Osteoblast (primary cell): ENCODE data around the gene SDR39U1. TPM values are rescaled to one million over a fixed set of nuclear protein-coding genes. Genes with fewer than 3 reads are reported as not detected.

Experiments used
- DNase-seq: peaks from one replicate; pipeline ENCODE4 v3.0.0; 2011; ENCODE audit warnings: low spot score, mixed read lengths; ENCODE audit not compliant: insufficient read length; ENCODE audit errors: missing footprints
- H2AFZ ChIP-seq: 2 replicates; pipeline ENCODE4 v1.6.0; 2011; ENCODE audit warnings: mild to moderate bottlenecking, low read length
- H3K27ac ChIP-seq: 2 replicates; pipeline ENCODE4 v1.5.1; 2011; ENCODE audit warnings: mild to moderate bottlenecking, low read depth, low read length, moderate library complexity
- H3K27me3 ChIP-seq: 2 replicates; pipeline ENCODE4 v1.6.0; 2012; ENCODE audit warnings: mild to moderate bottlenecking, control low read depth, inconsistent platforms, low read length, moderate library complexity; ENCODE audit not compliant: insufficient read depth
- H3K36me3 ChIP-seq: 2 replicates; pipeline ENCODE4 v1.5.1; 2011; ENCODE audit warnings: mild to moderate bottlenecking, low read length, control low read depth, moderate library complexity; ENCODE audit not compliant: insufficient read depth
- H3K4me1 ChIP-seq: 2 replicates; pipeline ENCODE4 v1.5.1; 2011; ENCODE audit warnings: mild to moderate bottlenecking, low read length, control low read depth, moderate library complexity; ENCODE audit not compliant: insufficient read depth
- H3K4me2 ChIP-seq: 2 replicates; pipeline ENCODE4 v1.6.0; 2011; ENCODE audit warnings: mild to moderate bottlenecking, low read length; ENCODE audit not compliant: insufficient read depth
- H3K4me3 ChIP-seq: fragments of 200-600 bp; sonication (generic); 3 replicates; pipeline ENCODE4 v1.5.1; 2012; ENCODE audit warnings: mild to moderate bottlenecking, low read length, inconsistent platforms; ENCODE audit not compliant: insufficient read depth
- H3K79me2 ChIP-seq: 2 replicates; pipeline ENCODE4 v1.6.0; 2012; ENCODE audit warnings: mild to moderate bottlenecking, low read length, control low read depth, inconsistent platforms; ENCODE audit not compliant: insufficient read depth
- H3K9me3 ChIP-seq: 2 replicates; pipeline ENCODE4 v1.5.1; 2011; ENCODE audit warnings: low read depth, low read length, control low read depth
- H4K20me1 ChIP-seq: 2 replicates; pipeline ENCODE4 v1.6.0; 2012; ENCODE audit warnings: mild to moderate bottlenecking, low read length, control low read depth; ENCODE audit not compliant: insufficient read depth
- total RNA-seq: library from RNA; depleted of rRNA; stranded (reverse); fragments of >200 nt; gene quantifications from 2 replicates; pipeline ENCODE4 v1.2.3, GENCODE V29; 2012
- TF ChIP-seq, protein P1 (sequence below): IDR thresholded peaks from 2 replicates; pipeline ENCODE4 v1.5.1; 2011; ENCODE audit warnings: mild to moderate bottlenecking, low read depth, low read length, moderate library complexity; ENCODE audit errors: extremely low read depth

The SDR39U1 gene
- total RNA-seq, 1 donor, result 11.6 TPM

DNA sequence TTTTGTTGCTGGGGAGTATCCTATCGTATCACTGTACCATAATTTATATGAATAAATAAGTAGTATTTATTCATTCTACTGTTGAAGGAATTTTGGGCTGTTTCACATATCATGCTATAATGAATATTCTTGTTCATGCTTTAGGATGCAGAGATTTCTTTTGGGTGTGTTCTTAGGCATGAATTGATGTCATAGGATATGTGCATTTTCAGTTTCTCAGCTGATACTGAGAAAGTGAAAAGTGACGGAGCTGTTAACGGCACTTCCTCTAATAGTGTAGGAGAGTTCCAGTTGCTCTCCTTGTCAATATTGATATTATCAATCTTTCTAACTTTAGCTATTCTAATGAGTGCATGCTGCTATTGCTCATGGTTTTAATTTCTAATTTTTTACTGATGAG, 23.2 kb upstream of the SDR39U1 start:
- Histone ChIP-seq H2AFZ (no peak overlapping the region), H3K27me3 (no peaks in the 10 kb centered on the region), H3K9me3 (no peaks in the 10 kb centered on the region), H3K27ac (no peak overlapping the region), H3K36me3 (no peaks in the 10 kb centered on the region), H3K4me1 (no peaks in the 10 kb centered on the region), H3K4me3 (no peak overlapping the region), H3K79me2 (no peaks in the 10 kb centered on the region), H4K20me1 (no peaks in the 10 kb centered on the region), H3K4me2 (no peak overlapping the region)
- no peak for DNase-seq
- TF ChIP-seq, protein P1, sequence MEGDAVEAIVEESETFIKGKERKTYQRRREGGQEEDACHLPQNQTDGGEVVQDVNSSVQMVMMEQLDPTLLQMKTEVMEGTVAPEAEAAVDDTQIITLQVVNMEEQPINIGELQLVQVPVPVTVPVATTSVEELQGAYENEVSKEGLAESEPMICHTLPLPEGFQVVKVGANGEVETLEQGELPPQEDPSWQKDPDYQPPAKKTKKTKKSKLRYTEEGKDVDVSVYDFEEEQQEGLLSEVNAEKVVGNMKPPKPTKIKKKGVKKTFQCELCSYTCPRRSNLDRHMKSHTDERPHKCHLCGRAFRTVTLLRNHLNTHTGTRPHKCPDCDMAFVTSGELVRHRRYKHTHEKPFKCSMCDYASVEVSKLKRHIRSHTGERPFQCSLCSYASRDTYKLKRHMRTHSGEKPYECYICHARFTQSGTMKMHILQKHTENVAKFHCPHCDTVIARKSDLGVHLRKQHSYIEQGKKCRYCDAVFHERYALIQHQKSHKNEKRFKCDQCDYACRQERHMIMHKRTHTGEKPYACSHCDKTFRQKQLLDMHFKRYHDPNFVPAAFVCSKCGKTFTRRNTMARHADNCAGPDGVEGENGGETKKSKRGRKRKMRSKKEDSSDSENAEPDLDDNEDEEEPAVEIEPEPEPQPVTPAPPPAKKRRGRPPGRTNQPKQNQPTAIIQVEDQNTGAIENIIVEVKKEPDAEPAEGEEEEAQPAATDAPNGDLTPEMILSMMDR, result no peak

- H3K79me2 ChIP-seq, result no peaks in the 10 kb centered on the region
- H3K4me2 ChIP-seq, result no peak overlapping the region
- no peak overlapping the region for H3K4me3 ChIP-seq
- no peak overlapping the region for H2AFZ ChIP-seq
- H3K9me3 ChIP-seq, result no peaks in the 10 kb centered on the region
- no peaks in the 10 kb centered on the region for H3K27me3 ChIP-seq
- TF ChIP-seq, protein P1, result no peak
- H4K20me1 ChIP-seq, result no peaks in the 10 kb centered on the region
- no peaks in the 10 kb centered on the region for H3K36me3 ChIP-seq
- no peak for DNase-seq
- no peaks in the 10 kb centered on the region for H3K4me1 ChIP-seq
- no peak overlapping the region for H3K27ac ChIP-seq
These were observed 22.8 kb upstream of the SDR39U1 start for GRCh38 chr14:24465368-24465767.

DNA sequence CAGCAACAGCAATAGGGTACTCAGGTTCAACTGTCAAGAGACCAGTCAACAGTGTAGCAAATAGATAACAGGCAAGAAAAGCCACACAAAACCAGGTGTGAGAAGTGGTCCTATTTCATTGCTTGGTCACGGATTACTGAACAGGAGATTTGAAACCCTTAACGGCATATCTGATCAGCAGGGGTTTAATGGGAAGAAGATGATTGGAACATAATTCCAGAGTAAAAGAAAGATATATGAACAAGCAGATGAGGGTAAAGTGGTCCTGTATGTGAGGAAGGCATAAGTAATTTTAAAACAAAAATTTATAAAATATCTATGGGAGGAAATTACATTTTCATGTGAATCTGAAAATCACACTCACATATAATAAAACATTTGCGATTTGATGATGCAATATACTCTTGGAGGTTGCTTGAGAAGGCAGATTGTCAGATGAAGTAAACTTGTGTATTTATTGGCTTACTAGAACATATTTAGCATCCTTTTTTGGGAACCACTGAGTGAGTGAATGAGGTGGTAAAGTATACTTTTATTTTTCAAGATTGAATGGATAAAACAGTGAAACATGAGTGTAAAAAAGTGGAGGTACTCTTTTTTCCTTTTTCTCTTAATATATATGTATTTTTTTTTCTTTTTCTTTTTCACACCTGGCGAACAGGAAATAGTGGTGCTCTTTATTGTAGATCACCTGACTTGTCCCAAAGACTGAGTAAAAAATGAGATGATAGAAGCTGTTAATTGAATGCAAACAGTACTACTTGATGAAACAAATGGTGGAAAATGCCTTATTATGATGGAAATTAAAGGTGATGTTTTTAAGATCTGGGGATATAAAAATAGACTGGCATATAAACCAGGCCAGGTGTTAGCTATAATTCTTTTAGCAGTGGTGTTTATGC, 21.6 kb upstream of the SDR39U1 start:
- Histone ChIP-seq H3K27ac (no peak overlapping the region), H2AFZ (no peak overlapping the region), H3K4me2 (no peak overlapping the region), H3K36me3 (no peaks in the 10 kb centered on the region), H3K79me2 (no peaks in the 10 kb centered on the region), H4K20me1 (no peaks in the 10 kb centered on the region), H3K4me1 (no peaks in the 10 kb centered on the region), H3K27me3 (no peaks in the 10 kb centered on the region), H3K4me3 (no peak overlapping the region), H3K9me3 (no peaks in the 10 kb centered on the region)
- TF ChIP-seq, protein P1, result no peak
- DNase-seq, result no peak

DNA sequence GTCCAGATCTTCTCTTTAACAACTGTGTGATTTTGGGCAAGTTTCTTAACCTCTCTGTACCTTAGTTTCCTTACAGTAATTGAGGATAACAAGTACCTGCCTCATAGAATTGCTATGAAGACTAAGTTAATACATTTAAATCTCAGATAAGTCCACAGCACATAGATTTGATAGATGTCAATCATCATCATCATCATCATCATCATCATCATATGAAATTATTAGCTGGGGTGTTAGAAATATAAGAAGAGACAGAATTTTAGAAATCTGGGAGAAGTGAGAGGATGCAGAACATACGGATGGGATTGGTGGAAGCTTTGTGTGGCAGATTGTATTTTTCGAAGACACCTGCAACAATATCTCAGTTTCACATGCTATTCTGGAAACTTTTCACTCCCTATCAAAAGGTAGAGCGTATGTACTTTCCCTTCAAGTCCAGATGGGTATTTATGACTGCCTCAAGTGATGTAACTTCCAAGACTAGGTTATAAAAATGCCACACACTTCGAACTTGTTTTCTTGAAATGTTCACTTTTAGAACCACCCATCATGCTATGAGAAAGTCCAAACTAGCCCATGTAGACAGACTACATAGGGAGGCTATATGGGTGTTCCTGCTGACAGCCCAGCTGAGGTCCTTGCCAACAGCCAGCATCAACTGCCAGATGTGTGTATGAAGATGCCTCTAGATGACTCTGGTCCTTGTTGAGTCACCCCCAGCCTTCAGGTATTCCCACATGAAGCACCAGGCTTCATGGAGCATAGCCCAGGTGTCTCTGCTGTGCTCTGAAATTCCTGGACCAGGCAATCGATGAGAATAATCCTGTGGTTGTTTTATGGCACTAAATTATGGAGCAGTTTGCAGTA, 20.7 kb upstream of the SDR39U1 start:
- TF ChIP-seq, protein P1, result no peak
- Histone ChIP-seq H4K20me1 (no peaks in the 10 kb centered on the region), H3K4me1 (no peaks in the 10 kb centered on the region), H3K4me3 (no peak overlapping the region), H2AFZ (no peak overlapping the region), H3K36me3 (no peaks in the 10 kb centered on the region), H3K9me3 (no peaks in the 10 kb centered on the region), H3K4me2 (no peak overlapping the region), H3K27ac (no peak overlapping the region), H3K79me2 (no peaks in the 10 kb centered on the region), H3K27me3 (no peaks in the 10 kb centered on the region)
- DNase-seq, result no peak
